ENCODE data around the gene TMEM126A.
A peak's percentile ranks its signal among the peaks of the same experiment; 100 is the strongest.
"Not testable (repeated sequence)": the region's sequence is repeated elsewhere in the genome, so short reads cannot be mapped to it uniquely, and the experiment has no call there.

Gene TMEM126A

DNA sequence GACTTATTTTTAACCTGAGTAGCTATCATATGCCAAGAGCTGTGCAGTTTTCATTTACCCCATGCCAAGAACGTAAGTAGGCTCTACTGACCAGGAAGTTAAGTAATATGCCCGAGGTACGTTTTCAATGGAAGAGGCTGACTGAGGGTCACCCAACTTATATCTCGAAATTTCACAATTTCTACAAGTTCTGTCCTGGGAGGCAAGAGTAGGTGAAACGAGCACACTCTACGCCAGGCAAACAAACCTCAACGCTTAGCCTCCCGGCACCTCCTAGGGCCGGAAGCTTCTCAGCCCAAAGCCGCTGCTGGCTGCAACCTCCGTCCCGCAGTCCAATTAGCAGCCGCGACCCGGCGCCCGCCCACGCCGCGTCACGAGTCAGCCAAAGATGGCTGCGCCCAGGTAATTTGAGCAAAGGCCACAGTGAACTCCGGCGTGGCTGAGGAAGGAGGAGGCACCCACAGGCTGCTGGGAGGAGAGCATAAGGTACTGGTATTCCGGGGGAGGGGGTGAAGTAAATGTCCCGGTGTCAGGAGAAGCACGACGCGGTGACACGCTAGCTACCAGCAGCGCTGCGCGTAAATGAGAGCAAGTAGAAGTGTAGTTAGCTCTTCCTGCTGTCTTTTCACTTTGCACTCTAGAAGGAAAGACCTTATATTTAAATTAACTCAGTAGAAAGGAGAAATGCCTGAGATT is at the start of gene TMEM126A:
Gene TMEM126A, plus strand, starts transcription at position 364 of the 696 bp plus-strand sequence. CDS start 2,289 bp downstream, outside the sequence.
- H3K27me3 Mint-ChIP-seq, result peaks cover 11% of the 10 kb centered on the region
- H3K4me1 Mint-ChIP-seq (ENCODE audit: low read depth), result peaks cover 29% of the 10 kb centered on the region
- H3K27ac Mint-ChIP-seq, result peak within 1 kb of the TSS; percentile 96
- peaks cover 2% of the 10 kb centered on the region for H3K36me3 Mint-ChIP-seq
- H3K4me3 Mint-ChIP-seq, result peak within 1 kb of the TSS; percentile 96
- H3K9me3 Mint-ChIP-seq (ENCODE audit: low read depth), result no peaks in the 10 kb centered on the region

DNA sequence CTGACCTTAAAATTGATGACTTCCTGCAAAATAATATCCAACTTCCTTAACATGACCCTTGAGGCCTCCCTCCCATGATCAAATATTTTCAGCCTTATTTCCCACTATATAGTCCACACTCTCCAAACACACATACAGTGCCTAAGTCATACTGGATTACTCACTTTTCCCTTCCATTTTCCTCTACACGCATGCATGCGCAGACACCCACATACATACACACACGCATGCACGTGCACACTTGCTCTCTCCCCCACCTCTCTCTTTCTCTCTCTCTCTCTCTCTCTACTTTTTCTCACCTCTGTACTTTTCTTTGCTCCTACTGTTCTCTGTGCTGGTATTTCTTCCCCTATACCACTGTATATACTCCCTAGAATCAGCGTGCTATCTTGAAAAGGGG is 48.7 kb upstream of the TMEM126A start:
- H3K36me3 Mint-ChIP-seq, result no peaks in the 10 kb centered on the region
- H3K4me1 Mint-ChIP-seq (ENCODE audit: low read depth), result no peaks in the 10 kb centered on the region
- no peak overlapping the region for H3K27ac Mint-ChIP-seq
- H3K4me3 Mint-ChIP-seq, result no peak overlapping the region
- no peaks in the 10 kb centered on the region for H3K27me3 Mint-ChIP-seq
- H3K9me3 Mint-ChIP-seq (ENCODE audit: low read depth), result no peaks in the 10 kb centered on the region

DNA sequence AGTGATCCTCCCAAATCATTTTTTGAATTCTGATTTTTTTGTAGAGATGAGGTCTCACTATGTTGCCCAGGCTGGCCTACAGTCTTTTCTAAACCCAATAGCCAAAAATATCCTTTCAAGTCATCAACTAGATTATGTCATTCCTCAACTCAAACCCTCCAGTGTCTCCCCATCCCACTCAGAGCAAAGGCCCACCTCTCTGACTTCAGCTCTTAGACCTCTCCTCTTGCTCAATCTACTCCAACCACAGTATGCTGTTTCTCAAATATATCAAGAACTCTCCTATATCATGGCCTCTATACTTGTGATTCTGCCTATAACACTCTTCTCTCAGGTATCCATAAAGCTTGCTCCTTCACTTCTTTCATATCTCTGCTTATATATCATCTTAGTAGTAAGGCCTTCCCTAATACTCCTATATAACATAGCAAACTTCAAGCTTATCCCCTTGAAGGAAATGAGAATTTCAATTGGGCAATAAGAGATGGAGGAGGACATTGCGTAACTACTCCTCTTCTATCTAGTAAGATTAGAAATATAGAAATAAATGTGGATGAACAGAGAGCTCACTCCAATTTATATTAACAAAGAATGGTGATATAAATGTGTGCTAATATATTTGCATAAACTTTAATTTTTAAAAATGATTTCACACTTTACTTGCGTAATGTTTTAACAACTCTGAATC is 45.1 kb upstream of the TMEM126A start:
- H3K4me1 Mint-ChIP-seq (ENCODE audit: low read depth), result no peaks in the 10 kb centered on the region
- H3K9me3 Mint-ChIP-seq (ENCODE audit: low read depth), result no peaks in the 10 kb centered on the region
- H3K27ac Mint-ChIP-seq, result no peak overlapping the region
- peaks cover 2% of the 10 kb centered on the region for H3K36me3 Mint-ChIP-seq
- no peak overlapping the region for H3K4me3 Mint-ChIP-seq
- H3K27me3 Mint-ChIP-seq, result no peaks in the 10 kb centered on the region

DNA sequence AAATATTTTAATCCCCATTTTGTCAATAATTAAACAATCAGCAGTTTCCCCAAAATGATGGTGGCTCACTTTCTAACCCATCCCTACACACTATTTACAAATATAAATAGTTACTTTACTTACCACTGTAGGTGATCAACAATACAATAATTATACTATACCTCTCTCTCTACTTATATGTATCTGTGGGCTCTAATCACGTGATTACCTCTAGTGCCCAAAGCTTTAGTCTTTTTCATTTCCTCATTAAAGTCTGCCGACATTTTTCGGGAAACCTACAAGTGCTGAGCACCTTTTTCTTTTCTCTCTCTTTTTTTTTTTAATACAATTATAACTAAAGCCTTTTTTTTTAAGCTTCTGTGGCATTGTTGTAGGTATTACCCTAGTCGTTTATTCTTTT is 44.5 kb upstream of the TMEM126A start:
- Mint-ChIP-seq H3K27me3 (no peaks in the 10 kb centered on the region), H3K9me3 (ENCODE audit: low read depth) (no peaks in the 10 kb centered on the region), H3K27ac (no peak overlapping the region), H3K36me3 (peaks cover 2% of the 10 kb centered on the region), H3K4me1 (ENCODE audit: low read depth) (no peaks in the 10 kb centered on the region), H3K4me3 (no peak overlapping the region)

DNA sequence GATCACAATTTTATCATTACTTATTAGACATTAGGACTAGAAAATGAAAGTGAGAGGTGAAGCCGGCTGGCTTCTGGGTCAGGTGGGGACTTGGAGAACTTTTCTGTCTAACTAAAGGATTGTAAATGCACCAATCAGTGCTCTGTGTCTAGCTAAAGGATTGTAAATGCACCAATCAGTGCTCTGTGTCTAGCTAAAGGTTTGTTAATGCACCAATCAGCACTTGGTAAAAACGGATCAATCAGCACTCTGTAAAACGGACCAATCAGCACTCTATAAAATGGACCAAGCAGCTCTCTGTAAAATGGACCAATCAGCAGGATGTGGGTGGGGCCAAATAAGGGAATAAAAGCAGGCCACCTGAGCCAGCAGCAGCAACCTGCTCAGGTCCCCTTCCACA is 41.5 kb upstream of the TMEM126A start:
- not testable (repeated sequence) for H3K27me3 Mint-ChIP-seq; H3K36me3 Mint-ChIP-seq; H3K4me3 Mint-ChIP-seq; H3K9me3 Mint-ChIP-seq (ENCODE audit: low read depth); H3K4me1 Mint-ChIP-seq (ENCODE audit: low read depth); H3K27ac Mint-ChIP-seq

DNA sequence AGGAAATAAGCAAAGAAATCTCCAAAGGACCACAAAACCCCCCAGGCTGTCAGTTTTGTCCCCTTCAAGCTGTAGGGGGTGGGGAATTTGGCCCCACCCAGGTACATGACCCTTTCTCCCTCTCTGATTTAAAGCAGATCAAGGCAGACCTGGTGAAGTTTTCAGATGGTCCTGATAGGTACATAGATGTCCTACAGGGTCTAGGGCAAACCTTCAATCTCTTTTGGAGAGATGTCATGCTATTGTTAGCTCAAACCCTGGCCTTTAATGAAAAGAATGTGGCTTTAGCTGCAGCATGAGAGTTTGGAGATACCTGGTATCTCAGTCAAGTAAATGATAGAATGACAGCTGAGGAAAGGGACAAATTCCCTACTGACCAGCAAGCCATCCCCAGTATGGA is 39.1 kb upstream of the TMEM126A start:
- not testable (repeated sequence) for H3K9me3 Mint-ChIP-seq (ENCODE audit: low read depth); H3K4me3 Mint-ChIP-seq; H3K36me3 Mint-ChIP-seq; H3K4me1 Mint-ChIP-seq (ENCODE audit: low read depth); H3K27ac Mint-ChIP-seq; H3K27me3 Mint-ChIP-seq

DNA sequence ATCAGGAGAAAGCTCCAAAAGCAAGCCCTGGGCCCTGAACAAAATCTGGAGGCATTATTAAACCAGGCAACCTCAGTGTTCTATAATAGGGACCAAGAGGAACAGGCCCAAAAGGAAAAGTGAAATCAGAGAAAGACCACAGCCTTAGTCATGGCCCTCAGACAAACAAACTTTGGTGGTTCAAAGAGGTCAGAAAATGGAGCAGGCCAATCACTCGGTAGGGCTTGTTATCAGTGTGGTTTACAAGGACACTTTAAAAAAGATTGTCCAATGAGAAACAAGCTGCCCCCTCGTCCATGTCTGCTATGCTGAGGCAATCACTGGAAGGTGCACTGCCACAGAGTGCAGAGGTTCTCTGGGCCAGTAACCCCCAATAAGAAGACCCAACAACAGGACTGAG is 38.5 kb upstream of the TMEM126A start:
- H3K4me3 Mint-ChIP-seq; H3K27ac Mint-ChIP-seq; H3K36me3 Mint-ChIP-seq; H3K4me1 Mint-ChIP-seq (ENCODE audit: low read depth); H3K9me3 Mint-ChIP-seq (ENCODE audit: low read depth); H3K27me3 Mint-ChIP-seq: not testable (repeated sequence)

DNA sequence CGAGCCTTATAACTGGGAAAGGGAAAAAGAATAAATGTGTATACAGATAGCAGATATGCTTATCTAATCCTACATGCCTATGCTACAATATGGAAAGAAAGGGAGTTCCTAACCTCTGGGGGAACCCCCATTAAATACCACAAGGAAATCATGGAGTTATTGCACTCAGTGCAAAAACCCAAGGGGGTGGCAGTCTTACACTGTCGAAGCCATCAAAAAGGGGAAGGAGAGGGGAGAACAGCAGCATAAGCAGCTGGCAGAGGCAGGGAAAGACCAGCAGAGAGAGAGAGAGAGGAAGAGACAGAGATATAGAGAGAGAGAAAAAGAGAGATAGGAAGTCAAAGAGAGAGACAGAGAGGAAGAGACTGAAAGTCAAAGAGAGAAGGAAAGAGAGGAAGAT is 36.1 kb upstream of the TMEM126A start:
- not testable (repeated sequence) for H3K27ac Mint-ChIP-seq; H3K4me3 Mint-ChIP-seq; H3K27me3 Mint-ChIP-seq; H3K36me3 Mint-ChIP-seq; H3K9me3 Mint-ChIP-seq (ENCODE audit: low read depth); H3K4me1 Mint-ChIP-seq (ENCODE audit: low read depth)

DNA sequence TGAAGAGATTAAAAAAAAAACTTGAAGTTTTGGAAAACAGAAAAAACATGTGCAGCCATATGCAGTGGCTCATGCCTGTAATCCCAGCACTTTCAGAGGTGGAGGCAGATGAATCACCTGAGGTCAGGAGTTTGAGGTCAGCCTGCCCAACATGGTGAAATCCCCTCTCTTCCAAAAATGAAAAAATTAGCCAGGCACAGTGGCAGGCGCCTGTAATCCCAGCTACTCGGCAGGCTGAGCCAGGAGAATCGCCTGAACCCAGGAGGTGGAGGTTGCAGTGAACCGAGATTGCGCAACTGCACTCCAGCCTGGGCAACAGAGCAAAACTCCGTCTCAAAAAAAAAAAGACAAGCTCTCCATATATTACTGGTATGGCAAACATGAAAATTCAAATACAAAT is 28.3 kb upstream of the TMEM126A start:
- Mint-ChIP-seq H3K4me3 (no peak overlapping the region), H3K36me3 (peaks cover 11% of the 10 kb centered on the region), H3K27me3 (peaks cover 2% of the 10 kb centered on the region), H3K27ac (no peak overlapping the region), H3K9me3 (ENCODE audit: low read depth) (no peaks in the 10 kb centered on the region), H3K4me1 (ENCODE audit: low read depth) (peaks cover 2% of the 10 kb centered on the region)

DNA sequence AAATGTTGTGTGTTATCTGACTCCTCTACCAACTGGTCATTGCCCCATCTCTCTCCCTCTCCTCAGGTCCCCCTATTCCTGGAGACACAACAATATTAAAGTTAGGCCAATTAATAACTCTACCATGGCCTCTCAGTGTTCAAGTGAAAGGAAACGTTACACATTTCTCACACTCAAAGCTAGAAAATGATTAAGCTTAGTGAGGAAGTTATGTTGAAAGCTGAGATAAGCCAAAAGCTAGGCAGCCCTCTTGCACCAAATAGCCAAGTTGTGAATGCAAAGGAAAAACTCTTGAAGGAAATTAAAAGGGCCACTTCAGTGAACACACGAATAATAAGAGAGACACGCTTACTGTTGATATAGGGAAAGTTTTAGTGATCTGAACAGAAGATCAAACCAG is 27.5 kb upstream of the TMEM126A start:
- Mint-ChIP-seq H3K27ac (no peak overlapping the region), H3K4me3 (no peak overlapping the region), H3K36me3 (peaks cover 11% of the 10 kb centered on the region)

DNA sequence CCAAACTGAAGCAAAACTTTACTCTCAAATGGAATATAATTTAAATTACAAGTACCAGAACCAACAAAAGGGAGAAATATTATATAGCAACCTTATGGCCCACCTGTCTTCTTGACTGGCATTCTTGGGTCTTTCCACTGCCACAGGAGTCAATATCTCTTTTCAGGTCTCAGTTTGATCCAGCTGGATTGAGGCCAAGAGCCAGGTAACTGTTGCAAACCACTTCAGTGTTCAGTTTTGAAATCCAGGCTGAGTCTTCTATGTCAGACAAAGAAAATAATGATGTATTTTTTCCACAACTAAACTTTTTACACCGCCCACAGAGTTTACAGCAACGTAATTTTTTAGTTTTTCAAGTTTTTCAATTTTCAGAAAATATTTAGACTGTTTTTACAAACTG is 21.3 kb upstream of the TMEM126A start:
- H3K4me1 Mint-ChIP-seq (ENCODE audit: low read depth), result peaks cover 45% of the 10 kb centered on the region
- H3K4me3 Mint-ChIP-seq, result peak overlapping the region; percentile 100
- peak overlapping the region; percentile 99 for H3K27ac Mint-ChIP-seq
- no peaks in the 10 kb centered on the region for H3K27me3 Mint-ChIP-seq
- no peaks in the 10 kb centered on the region for H3K9me3 Mint-ChIP-seq (ENCODE audit: low read depth)
- H3K36me3 Mint-ChIP-seq, result peaks cover 1% of the 10 kb centered on the region

More for the DNA sequence above, 27.5 kb upstream of the TMEM126A start:
- H3K4me1 Mint-ChIP-seq (ENCODE audit: low read depth), result peaks cover 6% of the 10 kb centered on the region
- peaks cover 2% of the 10 kb centered on the region for H3K27me3 Mint-ChIP-seq
- H3K9me3 Mint-ChIP-seq (ENCODE audit: low read depth), result no peaks in the 10 kb centered on the region

DNA sequence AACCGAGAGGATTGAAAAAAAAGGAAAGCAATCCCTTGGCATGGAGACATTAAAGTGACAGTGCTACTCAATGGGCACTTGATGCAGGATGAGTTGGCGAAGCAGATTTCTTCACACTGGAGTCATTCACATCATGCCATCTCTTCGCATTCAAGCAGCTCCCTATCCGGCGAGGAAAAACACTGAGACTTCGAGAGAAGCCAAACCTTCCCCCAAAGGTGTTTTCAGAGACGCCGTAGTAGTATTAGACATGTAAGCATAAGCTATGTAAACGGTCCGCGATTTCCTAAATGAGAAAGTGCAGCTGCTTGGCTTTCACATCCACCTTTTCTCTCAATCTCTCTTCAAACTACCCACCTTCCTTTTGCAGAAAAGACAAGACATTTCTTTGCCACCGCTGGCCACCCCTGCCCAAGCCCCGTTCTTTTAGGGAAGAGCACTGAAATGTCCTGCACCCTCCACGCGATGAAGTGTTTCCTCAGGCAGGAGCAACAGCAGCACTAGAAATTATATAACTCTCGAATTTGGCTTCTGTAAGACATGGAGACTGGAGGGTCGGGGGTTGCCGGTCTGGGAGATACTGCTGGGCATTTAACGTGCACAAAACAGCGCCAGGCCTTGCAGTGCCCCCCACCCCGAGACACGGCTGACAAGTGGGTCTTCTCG is 20.3 kb upstream of the TMEM126A start, which contains the start of gene DLG2:
Gene DLG2, minus strand, starts transcription at position 13 of the 666 bp plus-strand sequence.
- no peaks in the 10 kb centered on the region for H3K9me3 Mint-ChIP-seq (ENCODE audit: low read depth)
- peaks cover 45% of the 10 kb centered on the region for H3K4me1 Mint-ChIP-seq (ENCODE audit: low read depth)
- H3K4me3 Mint-ChIP-seq, result peak within 1 kb of the TSS; percentile 100
- H3K36me3 Mint-ChIP-seq, result no peaks in the 10 kb centered on the region
- peak within 1 kb of the TSS; percentile 99 for H3K27ac Mint-ChIP-seq
- H3K27me3 Mint-ChIP-seq, result no peaks in the 10 kb centered on the region

DNA sequence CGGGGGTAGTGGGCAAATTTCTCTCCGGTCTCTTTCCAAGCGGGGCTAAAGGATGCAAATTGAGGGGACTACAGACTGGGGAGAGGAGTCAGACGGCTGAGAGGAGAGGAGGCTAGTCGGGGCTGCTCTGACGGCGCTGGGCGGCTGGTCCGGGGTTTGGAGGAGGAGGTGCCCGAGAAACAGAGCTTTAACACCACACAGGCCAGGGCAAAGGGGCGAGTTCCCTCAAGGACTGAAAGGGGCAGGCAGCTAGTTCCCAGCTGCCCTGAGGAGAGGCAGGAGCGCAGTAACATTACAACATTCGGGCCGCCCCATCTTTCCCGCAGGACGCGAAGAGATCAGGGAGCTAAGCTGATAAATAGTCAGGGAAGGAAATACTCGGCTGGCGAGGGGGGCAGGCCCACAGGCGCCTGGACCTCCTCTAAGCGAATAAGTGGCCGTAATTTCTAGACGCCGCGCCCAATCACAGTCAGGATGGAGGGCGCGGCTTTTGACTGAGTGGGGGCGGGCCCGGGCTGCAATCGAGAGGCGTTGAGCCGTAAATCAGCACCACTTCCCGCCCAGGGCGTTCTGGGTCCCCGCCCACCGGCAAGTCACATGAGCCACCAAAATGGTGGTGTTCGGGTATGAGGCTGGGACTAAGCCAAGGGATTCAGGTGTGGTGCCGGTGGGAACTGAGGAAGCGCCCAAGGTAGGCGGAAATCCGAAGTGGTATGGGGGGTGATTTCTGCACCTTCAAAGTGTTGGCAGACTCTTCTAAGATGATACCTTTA is 19.6 kb upstream of the TMEM126A start, which contains the start of gene TMEM126B:
Gene TMEM126B, plus strand, starts transcription at position 596 of the 773 bp plus-strand sequence. Its CDS starts 15 bp downstream, at position 611.
- peaks cover 45% of the 10 kb centered on the region for H3K4me1 Mint-ChIP-seq (ENCODE audit: low read depth)
- no peaks in the 10 kb centered on the region for H3K36me3 Mint-ChIP-seq
- peak within 1 kb of the TSS; percentile 99 for H3K27ac Mint-ChIP-seq
- H3K4me3 Mint-ChIP-seq, result peak within 1 kb of the TSS; percentile 100
- no peaks in the 10 kb centered on the region for H3K27me3 Mint-ChIP-seq
- no peaks in the 10 kb centered on the region for H3K9me3 Mint-ChIP-seq (ENCODE audit: low read depth)

DNA sequence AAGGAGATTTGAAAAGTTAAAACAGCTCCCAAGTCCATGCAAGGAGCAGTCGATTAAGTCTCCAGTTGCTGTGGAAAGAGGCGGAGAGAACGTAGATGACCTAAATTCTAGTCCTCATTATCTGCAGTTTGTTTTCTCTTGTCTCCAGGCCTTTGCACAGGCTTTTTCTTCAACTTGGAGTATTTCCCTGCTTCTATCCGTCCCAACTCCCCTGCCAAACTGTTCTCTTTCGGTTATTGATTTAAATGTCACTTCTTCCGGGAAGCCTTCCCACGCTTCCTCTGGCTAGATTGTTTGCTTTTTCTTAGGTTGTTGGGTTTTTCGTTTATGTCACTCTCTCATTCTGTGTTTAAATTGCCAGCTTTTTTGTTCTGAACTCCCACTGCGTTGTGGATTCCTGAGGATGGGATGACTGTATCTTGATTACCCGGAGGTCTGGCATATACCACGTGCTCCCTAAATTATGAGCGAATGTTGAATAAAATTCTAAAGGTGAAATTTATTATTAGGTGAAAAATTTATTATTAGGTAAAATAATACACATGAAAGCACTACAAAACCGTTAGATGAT is 18.9 kb upstream of the TMEM126A start:
- Mint-ChIP-seq H3K27me3 (no peaks in the 10 kb centered on the region), H3K4me3 (peak overlapping the region; percentile 100), H3K4me1 (ENCODE audit: low read depth) (peaks cover 45% of the 10 kb centered on the region), H3K27ac (peak overlapping the region; percentile 99), H3K9me3 (ENCODE audit: low read depth) (no peaks in the 10 kb centered on the region), H3K36me3 (no peaks in the 10 kb centered on the region)

Data from activated naive CD8-positive, alpha-beta T cell (primary cell).